GM18861 (cell line): Measurements from ENCODE around the gene INHBA.
A peak's percentile ranks its signal among the peaks of the same experiment; 100 is the strongest.

Experiments
- ATAC-seq: cut with Tn5 transposase; IDR thresholded peaks from one replicate; pipeline ENCODE4 v1.9.1; 2021; ENCODE audit not compliant: unreplicated experiment

The INHBA gene

DNA sequence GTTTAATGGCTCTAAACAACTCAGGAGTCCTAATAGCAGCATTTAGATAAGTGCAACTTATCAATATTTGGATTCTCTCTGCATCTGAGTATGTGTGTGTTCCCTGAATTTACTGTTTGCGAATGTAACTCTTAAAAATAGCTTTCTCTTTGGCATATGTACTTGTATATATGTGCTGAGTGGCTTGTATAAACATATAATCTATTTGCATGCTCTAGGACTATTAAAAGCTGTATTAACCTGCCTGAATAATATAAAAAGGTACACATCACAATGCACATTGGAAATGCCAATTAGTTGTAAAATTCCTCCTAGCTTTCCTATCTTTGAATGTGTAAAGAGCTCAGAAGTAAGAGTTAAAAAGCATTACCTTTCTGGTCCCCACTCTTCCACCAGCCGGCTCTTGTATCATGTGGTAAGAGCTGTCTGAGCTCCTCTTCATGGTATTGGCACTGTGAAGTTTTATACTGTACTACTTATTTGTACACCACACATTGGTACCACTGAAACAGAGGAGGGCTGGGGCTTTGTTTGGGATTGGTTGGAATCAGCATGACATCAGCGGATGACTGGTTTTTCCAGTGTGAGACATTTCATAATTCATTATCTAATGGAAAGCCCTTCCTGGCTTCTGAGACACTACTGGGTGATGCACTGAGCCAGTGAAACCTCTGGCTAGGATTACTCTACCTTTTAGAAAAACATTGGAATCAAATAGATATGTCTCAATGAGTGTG lies at the start of gene INHBA:
TSS of gene INHBA (minus strand) at position 456 of the 737 bp plus-strand sequence. CDS start 2,716 bp downstream, outside the sequence.
- ATAC-seq: no peak

GRCh38 chr7:41752615-41753014 lies 49.7 kb upstream of the INHBA start:
- no peak for ATAC-seq

- ATAC-seq: no peak
These were observed 48.0 kb upstream of the INHBA start for GRCh38 chr7:41750661-41751540.

DNA sequence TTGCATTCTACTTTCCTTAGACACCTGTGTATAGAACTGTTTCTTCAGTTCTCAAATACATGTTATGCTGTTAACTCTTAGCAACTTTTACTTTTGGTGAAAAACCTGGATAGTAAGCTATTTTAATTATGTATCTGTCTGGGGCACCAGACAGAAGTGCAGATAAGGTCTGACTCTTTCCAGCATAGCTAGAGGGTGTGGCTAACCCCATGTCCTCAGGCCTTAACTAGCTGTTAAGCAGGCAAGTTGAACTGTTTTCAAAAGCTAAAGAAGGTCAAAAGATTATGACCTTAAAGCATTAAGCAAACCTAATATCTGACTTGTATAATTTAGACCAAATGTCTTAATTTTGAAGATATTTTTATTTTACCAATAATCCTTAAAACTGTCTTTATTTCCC lies 45.1 kb upstream of the INHBA start:
- ATAC-seq: no peak

- ATAC-seq: no peak
These were observed 42.6 kb upstream of the INHBA start for GRCh38 chr7:41745451-41745850.

DNA sequence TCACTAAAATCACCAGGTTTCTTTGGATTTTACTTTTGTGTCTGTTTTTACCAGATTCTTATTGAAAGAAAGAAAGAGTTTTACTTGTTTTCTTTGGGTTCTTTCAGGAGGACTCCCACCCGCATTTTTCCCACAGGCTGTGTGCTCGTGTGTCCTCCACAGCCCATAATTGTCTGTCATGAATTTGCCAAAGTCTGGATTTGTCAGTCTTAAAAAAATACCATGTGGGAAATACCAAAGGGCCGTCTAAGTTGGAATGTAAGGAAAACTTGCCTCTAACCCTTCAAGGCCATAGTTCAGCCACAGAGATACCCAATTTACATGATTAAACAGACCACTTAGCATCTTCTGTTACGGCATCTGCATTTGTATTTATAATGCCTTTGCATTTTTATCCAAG lies 41.3 kb upstream of the INHBA start:
- ATAC-seq: no peak

GRCh38 chr7:41742401-41743020 lies 39.6 kb upstream of the INHBA start:
- no peak for ATAC-seq

GRCh38 chr7:41738806-41739205 lies 35.9 kb upstream of the INHBA start:
- ATAC-seq: no peak

GRCh38 chr7:41738336-41738735 lies 35.4 kb upstream of the INHBA start:
- no peak for ATAC-seq

DNA sequence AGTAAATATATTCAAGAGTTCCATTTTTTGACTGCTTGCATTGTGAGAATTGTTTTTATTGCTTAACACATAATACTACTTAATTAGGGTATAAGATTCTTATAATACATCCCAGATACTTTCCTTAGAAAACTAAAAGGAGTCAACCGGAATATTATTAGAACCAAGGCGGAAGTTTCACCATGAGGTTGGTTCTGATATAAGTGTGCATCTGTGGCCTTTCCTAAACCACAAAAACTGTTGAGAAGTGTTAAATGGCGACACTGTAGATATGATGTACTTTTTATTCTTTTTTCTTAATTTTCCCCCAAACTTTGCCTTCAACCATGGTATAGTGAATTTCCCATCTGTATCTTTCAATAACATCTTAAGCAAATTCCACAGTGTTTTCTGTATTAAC lies 32.3 kb upstream of the INHBA start:
- ATAC-seq: no peak

- ATAC-seq: no peak
These were observed 30.0 kb upstream of the INHBA start for GRCh38 chr7:41732843-41733306.

GRCh38 chr7:41732436-41732785 lies 29.5 kb upstream of the INHBA start:
- ATAC-seq: no peak

DNA sequence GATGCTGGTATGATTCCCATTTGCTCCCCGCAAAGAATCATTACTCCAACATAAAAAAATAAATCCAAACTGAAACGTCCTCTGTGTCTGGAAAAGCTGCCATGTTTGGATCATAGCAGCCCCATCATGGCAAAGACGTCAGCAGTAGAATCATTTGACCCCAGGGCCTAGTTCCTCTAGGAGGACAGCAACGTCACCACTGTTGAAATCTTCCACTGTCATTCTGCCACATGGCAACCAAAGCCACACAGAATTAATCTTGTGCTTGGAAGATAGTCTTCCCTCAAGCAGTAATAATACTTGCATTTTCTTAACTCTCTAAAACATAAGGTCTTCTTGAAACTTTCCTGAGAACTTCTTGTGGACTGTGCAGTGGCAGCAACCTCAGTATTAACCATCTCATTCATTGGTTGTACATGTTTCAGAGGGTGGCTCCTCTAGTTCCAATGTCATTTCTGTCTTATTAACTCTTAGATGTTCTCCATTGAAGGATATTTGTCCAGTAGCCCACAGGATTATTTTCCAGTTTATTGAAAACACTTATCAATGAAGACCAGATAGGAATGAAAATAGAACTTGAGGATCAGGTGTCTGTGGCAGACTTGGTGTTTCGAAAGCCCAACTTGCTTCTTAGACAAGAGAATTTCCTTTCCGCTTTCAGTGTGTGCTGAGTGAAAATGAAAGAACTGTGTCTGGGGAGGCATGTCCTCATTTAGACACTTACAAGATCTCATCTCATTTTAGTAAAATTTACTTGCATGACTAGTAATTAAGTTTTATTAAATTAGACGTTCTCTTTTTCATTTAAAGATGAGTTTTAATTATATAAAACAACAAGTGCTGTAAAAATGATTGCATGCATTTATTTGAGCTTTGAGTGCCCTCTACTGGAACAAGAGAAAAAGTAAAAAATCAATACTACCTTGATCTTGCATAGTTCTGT lies 28.9 kb upstream of the INHBA start:
- peak; percentile 96 for ATAC-seq

DNA sequence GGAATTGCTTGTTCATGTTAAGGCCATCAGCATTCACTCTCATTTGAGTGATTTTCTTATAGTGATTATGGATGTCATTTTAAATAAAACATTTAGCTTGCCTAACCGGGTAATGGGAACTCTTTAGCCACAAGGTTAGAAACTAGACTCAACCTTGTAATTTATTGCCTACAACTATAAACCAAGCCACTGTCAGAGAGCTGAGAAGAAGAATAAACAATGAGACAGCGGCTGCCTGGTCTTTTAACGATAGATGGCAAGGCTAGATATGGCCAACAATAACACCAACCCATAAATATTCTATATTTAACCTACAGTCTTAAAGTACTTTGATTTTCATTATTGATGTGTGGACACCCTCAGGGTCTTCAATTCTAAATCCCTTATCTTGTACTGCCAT lies 27.8 kb upstream of the INHBA start:
- ATAC-seq: no peak

GRCh38 chr7:41730161-41730560 lies 27.3 kb upstream of the INHBA start:
- ATAC-seq: no peak

DNA sequence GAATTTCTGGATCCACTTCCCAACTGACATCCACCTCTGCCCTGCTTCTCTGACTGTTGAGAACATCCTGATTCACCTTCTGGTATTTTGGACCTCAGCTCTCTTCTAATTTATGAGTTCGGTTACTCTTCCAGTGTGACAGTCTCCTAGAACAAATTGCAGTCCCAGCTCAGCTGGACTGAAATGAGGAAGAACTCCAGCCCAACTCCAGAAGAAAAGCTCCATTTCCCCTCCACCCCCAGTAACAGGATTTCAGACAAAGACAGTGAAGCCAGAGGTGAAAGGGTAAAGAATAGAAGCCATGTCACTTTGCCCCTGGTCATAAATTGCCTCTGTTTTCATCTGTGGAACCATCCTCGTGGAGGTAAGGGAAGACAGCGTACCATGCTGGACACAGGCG lies 26.2 kb upstream of the INHBA start:
- ATAC-seq: no peak

- ATAC-seq: no peak
These were observed 22.1 kb upstream of the INHBA start for GRCh38 chr7:41725013-41725412.

DNA sequence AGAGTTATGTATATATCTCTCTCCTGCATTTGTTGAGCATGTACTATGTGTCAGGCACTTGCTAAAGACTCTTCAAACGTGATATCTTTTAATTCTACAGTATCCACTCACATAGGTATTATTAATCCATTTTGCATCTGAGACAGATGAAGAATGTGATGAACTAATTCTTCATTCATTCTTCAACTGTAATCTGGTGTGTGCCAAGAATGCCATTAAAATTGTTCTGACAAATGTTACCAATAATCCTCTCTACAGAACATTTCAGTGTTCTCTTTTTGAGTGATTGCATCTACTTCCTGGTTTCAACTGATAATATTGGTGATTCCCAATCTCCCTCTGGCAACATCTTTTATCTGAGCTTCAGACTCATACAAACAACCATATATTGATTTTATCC lies 18.0 kb upstream of the INHBA start:
- no peak for ATAC-seq

DNA sequence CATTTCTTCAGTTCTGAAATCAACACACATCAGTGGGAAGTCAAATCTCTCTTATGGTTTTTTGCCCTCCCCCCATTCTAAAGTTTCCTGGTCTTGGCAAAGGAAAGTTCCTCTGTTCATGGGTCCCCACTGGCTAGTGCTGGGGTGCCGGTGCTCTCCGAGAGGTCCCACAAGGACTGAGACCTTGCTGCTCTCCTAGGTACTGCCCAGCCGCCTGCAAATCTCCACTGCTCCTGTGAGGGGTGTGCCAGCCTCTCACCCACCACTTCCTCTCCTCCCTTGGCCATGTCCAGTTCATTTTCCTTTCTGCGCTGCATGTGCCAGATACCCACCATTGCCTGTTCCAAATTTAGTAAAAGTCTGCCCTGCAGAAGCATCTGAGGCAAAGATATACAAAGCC lies 17.2 kb upstream of the INHBA start:
- no peak for ATAC-seq

DNA sequence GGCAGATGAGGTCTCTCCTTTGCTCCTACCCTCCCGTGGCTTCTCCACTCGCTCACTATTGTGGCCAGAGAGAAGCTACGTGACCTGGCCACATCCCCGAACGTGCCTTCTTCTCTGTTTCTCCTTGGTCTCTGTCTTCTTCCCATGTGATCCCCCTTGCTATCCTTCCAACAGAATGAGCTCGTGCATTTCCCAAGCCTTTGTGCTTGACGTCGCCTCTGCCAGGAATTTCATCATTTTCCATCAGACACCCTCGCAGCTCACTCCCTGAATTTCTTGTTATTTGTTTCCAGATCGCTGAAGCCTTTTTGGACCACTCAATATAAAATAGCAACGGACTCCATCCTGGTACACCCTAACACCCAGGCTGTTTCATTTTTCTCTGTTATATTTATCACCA lies 13.8 kb upstream of the INHBA start:
- ATAC-seq: no peak

DNA sequence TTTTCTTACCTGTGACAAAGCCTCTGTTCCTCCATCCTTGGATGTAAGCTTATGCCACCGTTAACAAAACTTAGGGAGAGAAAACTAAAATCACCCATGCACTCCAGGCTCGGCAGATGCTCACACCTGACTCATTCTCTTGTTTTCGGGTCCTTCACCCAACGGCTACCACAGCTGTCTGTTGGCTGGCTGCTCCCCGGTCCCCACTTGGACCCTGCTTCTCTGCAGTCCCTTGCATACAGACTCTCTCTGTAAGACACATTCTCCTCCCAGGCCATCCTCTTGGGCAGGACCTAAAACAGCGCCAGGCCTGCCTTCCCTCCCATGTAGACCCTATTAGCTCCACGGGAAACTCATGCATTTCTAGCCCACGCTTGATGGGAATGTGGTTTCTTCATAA lies 12.1 kb upstream of the INHBA start:
- ATAC-seq: no peak
